HepG2 (cell line): ENCODE measurements around the gene INHBE. TPM values are rescaled to one million over a fixed set of nuclear protein-coding genes. Genes with fewer than 3 reads are reported as not detected.

Source experiments
- CERS6 ChIP-seq: sonication (generic); formaldehyde crosslinking; IDR thresholded peaks from 2 replicates; pipeline ENCODE4 v1.5.0; 2020; ENCODE audit warnings: missing genetic modification reagents
- FLYWCH1 ChIP-seq: sonication (generic); formaldehyde crosslinking; IDR thresholded peaks from 2 replicates; pipeline ENCODE4 v1.8.1; 2023; ENCODE audit warnings: mild to moderate bottlenecking, missing genetic modification reagents
- GABPB1 ChIP-seq: IDR thresholded peaks from 2 replicates; pipeline ENCODE4 v1.6.1; 2016; ENCODE audit warnings: mild to moderate bottlenecking, missing genetic modification reagents, moderate library complexity, missing compliant biosample characterization
- HNRNPUL1 ChIP-seq: fragments of 200-400 bp; formaldehyde crosslinking; IDR thresholded peaks from 2 replicates; pipeline ENCODE4 v1.6.1; 2017; ENCODE audit warnings: low read depth, mild to moderate bottlenecking, low read length, moderate library complexity
- IKZF1 ChIP-seq: fragments of 450-650 bp; IDR thresholded peaks from 2 replicates; pipeline ENCODE4 v1.7.1; 2016
- JDP2 ChIP-seq: sonication (generic); formaldehyde crosslinking; IDR thresholded peaks from 2 replicates; pipeline ENCODE4 v1.8.1; 2022; ENCODE audit warnings: missing genetic modification reagents, borderline replicate concordance
- NPAS2 ChIP-seq: sonication (generic); formaldehyde crosslinking; IDR thresholded peaks from 2 replicates; pipeline ENCODE4 v1.8.0; 2022; ENCODE audit warnings: mild to moderate bottlenecking, missing genetic modification reagents, borderline replicate concordance
- PHF8 ChIP-seq: sonication (generic); formaldehyde crosslinking; IDR thresholded peaks from 2 replicates; pipeline ENCODE4 v1.5.0; 2020; ENCODE audit warnings: missing genetic modification reagents
- ZNF17 ChIP-seq: sonication (generic); formaldehyde crosslinking; IDR thresholded peaks from 2 replicates; pipeline ENCODE4 v1.5.0; 2020; ENCODE audit warnings: mild to moderate bottlenecking, missing genetic modification reagents
- ZNF253 ChIP-seq: sonication (generic); formaldehyde crosslinking; IDR thresholded peaks from 2 replicates; pipeline ENCODE4 v1.8.0; 2022; ENCODE audit warnings: mild to moderate bottlenecking, missing genetic modification reagents, borderline replicate concordance
- ZNF546 ChIP-seq: sonication (generic); formaldehyde crosslinking; conservative IDR thresholded peaks from 2 replicates; pipeline ENCODE4 v1.8.1; 2023; ENCODE audit warnings: mild to moderate bottlenecking, missing genetic modification reagents
- ZNF605 ChIP-seq: sonication (generic); formaldehyde crosslinking; IDR thresholded peaks from 2 replicates; pipeline ENCODE4 v1.8.0; 2022; ENCODE audit warnings: mild to moderate bottlenecking, missing genetic modification reagents
- ZNF629 ChIP-seq: sonication (generic); formaldehyde crosslinking; conservative IDR thresholded peaks from 2 replicates; pipeline ENCODE4 v1.5.0; 2020; ENCODE audit warnings: missing genetic modification reagents
- ZNF720 ChIP-seq: sonication (generic); formaldehyde crosslinking; IDR thresholded peaks from 2 replicates; pipeline ENCODE4 v1.4.0; 2020; ENCODE audit warnings: missing genetic modification reagents
- ZNF788 ChIP-seq: sonication (generic); formaldehyde crosslinking; IDR thresholded peaks from 2 replicates; pipeline ENCODE4 v1.5.0; 2020; ENCODE audit warnings: mild to moderate bottlenecking, missing genetic modification reagents, borderline replicate concordance
- polyA plus RNA-seq, 8 experiments: library from polyadenylated mRNA; depleted of rRNA in 3 of 8; stranded (reverse) in 7 of 8; unstranded in 1 of 8; fragments of >200 nt; fragmentation: Illumina TruSeq in 4 of 8; extraction: Trizol in 4 of 8; gene quantifications; 2 replicates each; pipeline versions ENCODE4 v1.2.1 to v1.2.3, GENCODE V29; 2011 to 2016; ENCODE audit warnings: low read depth in 4 of 8, missing spikeins in 1 of 8, mixed read lengths in 1 of 8; ENCODE audit not compliant: insufficient read depth in 1 of 8
- total RNA-seq, 5 experiments: library from RNA; depleted of rRNA; stranded (reverse); fragments of >200 nt; fragmentation: Illumina TruSeq; extraction: Trizol; gene quantifications; 2 replicates each; pipeline ENCODE4 v1.2.3, GENCODE V29; 2016; ENCODE audit warnings: low read depth in 1 of 5
- TF ChIP-seq, protein P1 (sequence below): sonication (generic); formaldehyde crosslinking; conservative IDR thresholded peaks from 2 replicates; pipeline ENCODE4 v1.4.0; 2020; ENCODE audit warnings: missing genetic modification reagents
- TF ChIP-seq, protein P2 (sequence below): sonication (generic); formaldehyde crosslinking; IDR thresholded peaks from 2 replicates; pipeline ENCODE4 v1.5.0; 2020; ENCODE audit warnings: mild to moderate bottlenecking, missing genetic modification reagents, borderline replicate concordance
- TF ChIP-seq, protein P3 (sequence below): sonication (generic); formaldehyde crosslinking; IDR thresholded peaks from 2 replicates; pipeline ENCODE4 v1.8.1; 2022; ENCODE audit warnings: mild to moderate bottlenecking, missing genetic modification reagents
- TF ChIP-seq, protein P4 (sequence below): sonication (generic); formaldehyde crosslinking; IDR thresholded peaks from 2 replicates; pipeline ENCODE4 v1.4.0; 2020; ENCODE audit warnings: mild to moderate bottlenecking, missing genetic modification reagents
- TF ChIP-seq, protein P5 (sequence below): sonication (generic); formaldehyde crosslinking; conservative IDR thresholded peaks from 2 replicates; pipeline ENCODE4 v1.4.0; 2020; ENCODE audit warnings: missing genetic modification reagents

Gene INHBE
- total and polyA plus RNA-seq, 2 of the 13 experiments (the other 11 are each of a cell fraction or from before 2014, with no cell fraction given) = 17.0 to 32.0 TPM

DNA sequence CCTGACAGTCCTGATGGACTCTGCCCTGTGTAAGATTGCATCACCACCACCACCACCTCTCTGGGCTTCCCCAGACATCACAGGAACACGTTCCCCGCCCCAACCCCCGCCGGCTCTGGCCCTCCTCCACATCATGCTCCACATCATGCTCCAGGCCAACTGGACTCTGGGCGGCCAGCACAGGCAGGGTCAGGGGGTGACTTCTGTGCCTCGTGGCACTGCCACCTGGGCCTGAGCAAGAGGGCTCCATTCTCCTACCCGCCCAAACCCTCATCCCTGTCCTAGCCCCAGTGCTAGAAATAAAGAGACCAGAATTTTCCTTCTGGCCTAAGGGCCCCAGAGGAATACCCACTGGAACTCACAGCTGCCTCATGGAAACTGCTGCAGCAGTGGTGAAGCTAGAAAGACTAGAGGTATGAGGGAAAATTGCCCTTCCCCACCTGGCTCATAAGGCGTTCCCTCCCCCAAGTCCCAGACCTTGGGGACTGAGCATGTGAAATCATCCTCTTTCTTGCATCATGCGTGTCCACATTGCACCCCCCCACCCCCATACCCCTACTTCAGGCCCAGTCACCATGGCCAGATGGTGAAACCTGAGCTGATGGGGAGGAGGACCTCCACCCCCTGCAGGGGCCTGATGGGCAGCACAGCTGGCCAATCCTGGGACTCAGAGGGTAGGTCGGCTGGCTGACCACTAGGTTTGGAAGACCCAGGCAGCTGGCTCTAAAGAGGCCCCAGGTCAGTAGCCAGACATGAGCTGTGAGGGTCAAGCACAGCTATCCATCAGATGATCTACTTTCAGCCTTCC lies at the start of gene INHBE (continued):
- TF ChIP-seq, protein P1, sequence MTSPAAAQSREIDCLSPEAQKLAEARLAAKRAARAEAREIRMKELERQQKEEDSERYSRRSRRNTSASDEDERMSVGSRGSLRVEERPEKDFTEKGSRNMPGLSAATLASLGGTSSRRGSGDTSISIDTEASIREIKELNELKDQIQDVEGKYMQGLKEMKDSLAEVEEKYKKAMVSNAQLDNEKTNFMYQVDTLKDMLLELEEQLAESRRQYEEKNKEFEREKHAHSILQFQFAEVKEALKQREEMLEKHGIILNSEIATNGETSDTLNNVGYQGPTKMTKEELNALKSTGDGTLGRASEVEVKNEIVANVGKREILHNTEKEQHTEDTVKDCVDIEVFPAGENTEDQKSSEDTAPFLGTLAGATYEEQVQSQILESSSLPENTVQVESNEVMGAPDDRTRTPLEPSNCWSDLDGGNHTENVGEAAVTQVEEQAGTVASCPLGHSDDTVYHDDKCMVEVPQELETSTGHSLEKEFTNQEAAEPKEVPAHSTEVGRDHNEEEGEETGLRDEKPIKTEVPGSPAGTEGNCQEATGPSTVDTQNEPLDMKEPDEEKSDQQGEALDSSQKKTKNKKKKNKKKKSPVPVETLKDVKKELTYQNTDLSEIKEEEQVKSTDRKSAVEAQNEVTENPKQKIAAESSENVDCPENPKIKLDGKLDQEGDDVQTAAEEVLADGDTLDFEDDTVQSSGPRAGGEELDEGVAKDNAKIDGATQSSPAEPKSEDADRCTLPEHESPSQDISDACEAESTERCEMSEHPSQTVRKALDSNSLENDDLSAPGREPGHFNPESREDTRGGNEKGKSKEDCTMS = no peak
- TF ChIP-seq, protein P2, sequence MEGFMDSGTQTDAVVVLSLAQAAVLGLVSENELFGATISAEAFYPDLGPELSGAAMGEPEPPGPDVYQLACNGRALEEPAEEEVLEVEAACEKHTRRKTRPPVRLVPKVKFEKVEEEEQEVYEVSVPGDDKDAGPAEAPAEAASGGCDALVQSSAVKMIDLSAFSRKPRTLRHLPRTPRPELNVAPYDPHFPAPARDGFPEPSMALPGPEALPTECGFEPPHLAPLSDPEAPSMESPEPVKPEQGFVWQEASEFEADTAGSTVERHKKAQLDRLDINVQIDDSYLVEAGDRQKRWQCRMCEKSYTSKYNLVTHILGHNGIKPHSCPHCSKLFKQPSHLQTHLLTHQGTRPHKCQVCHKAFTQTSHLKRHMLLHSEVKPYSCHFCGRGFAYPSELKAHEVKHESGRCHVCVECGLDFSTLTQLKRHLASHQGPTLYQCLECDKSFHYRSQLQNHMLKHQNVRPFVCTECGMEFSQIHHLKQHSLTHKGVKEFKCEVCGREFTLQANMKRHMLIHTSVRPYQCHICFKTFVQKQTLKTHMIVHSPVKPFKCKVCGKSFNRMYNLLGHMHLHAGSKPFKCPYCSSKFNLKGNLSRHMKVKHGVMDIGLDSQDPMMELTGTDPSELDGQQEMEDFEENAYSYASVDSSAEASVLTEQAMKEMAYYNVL = peak; percentile 39; the same call in 1 of the 2 replicates
- TF ChIP-seq, protein P3, sequence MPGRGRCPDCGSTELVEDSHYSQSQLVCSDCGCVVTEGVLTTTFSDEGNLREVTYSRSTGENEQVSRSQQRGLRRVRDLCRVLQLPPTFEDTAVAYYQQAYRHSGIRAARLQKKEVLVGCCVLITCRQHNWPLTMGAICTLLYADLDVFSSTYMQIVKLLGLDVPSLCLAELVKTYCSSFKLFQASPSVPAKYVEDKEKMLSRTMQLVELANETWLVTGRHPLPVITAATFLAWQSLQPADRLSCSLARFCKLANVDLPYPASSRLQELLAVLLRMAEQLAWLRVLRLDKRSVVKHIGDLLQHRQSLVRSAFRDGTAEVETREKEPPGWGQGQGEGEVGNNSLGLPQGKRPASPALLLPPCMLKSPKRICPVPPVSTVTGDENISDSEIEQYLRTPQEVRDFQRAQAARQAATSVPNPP (CRISPR knock-in tag) = peak; percentile 70; the same call in 1 of the 2 replicates
- TF ChIP-seq, protein P4, sequence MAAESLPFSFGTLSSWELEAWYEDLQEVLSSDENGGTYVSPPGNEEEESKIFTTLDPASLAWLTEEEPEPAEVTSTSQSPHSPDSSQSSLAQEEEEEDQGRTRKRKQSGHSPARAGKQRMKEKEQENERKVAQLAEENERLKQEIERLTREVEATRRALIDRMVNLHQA (CRISPR knock-in tag) = no peak
- TF ChIP-seq ZNF253 (no peak), ZNF605 (CRISPR knock-in tag) (peak; percentile 71; the same call in 1 of the 2 replicates), IKZF1 (no peak), ZNF720 (CRISPR knock-in tag) (no peak), ZNF629 (no peak), PHF8 (CRISPR knock-in tag) (peak; percentile 28; the same call in 1 of the 2 replicates), FLYWCH1 (CRISPR knock-in tag) (no peak), NPAS2 (CRISPR knock-in tag) (no peak), GABPB1 (CRISPR knock-in tag) (peak; percentile 75), ZNF788 (CRISPR knock-in tag) (peak; percentile 81; the same call in 1 of the 2 replicates), ZNF546 (peak; percentile 65; the same call in 1 of the 2 replicates), ZNF17 (CRISPR knock-in tag) (no peak), JDP2 (CRISPR knock-in tag) (no peak), HNRNPUL1 (no peak), CERS6 (CRISPR knock-in tag) (no peak)
- TF ChIP-seq, protein P5, sequence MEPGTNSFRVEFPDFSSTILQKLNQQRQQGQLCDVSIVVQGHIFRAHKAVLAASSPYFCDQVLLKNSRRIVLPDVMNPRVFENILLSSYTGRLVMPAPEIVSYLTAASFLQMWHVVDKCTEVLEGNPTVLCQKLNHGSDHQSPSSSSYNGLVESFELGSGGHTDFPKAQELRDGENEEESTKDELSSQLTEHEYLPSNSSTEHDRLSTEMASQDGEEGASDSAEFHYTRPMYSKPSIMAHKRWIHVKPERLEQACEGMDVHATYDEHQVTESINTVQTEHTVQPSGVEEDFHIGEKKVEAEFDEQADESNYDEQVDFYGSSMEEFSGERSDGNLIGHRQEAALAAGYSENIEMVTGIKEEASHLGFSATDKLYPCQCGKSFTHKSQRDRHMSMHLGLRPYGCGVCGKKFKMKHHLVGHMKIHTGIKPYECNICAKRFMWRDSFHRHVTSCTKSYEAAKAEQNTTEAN (CRISPR knock-in tag) = peak; percentile 22; the same call in 1 of the 2 replicates
